ENCODE measurements around the gene COMMD1.
A peak's percentile ranks its signal among the peaks of the same experiment; 100 is the strongest.
"Not testable (repeated sequence)": the region's sequence is repeated elsewhere in the genome, so short reads cannot be mapped to it uniquely, and the experiment has no call there.

The COMMD1 gene

DNA sequence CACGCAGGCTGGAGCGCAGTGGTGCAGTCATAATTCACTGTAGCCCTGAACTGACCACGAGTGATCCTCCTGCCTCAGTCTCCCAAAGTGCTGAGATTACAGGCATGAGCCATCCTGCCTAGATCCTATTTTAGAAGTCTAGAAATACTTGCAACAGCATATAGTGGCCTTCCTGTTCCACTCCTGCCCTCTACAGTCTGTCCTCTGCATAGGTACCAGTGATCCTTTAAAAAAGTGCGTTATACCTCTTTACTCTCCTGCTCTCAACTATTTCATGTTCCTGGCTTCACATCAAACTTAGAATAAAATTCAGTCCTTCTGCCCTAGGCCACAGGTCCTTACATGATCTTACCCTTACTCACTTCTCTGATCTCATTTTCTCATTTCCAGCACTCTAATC lies 6.0 kb downstream of the COMMD1 start:
- no peaks in the 10 kb centered on the region for H3F3A ChIP-seq (ENCODE audit: control insufficient read depth, insufficient read depth)
- TF ChIP-seq CTCF (IDR thresholded peaks at IDR 0.05; ENCODE audit: low read depth, low read length, poor library complexity, severe bottlenecking): peak; percentile 35
- TF ChIP-seq EZH2phosphoT487 (IDR thresholded peaks at IDR 0.05; ENCODE audit: borderline replicate concordance, low read length): no peak
- H3K4me2 ChIP-seq (ENCODE audit: low read length): no peak overlapping the region
- peaks cover 10% of the 10 kb centered on the region for H3K79me2 ChIP-seq (ENCODE audit: control insufficient read depth, low read length)
- no peaks in the 10 kb centered on the region for H3K27me3 ChIP-seq (ENCODE audit: control insufficient read depth, low read length)
- H3K9me3 ChIP-seq (ENCODE audit: control insufficient read depth, insufficient read depth, low read length): no peaks in the 10 kb centered on the region
- H3K4me1 ChIP-seq (ENCODE audit: control insufficient read depth, low read length): peaks cover 10% of the 10 kb centered on the region
- H3K9me2 ChIP-seq (replicated peaks; ENCODE audit: control insufficient read depth, low read length): no peaks in the 10 kb centered on the region
- no peak overlapping the region for H3K27ac ChIP-seq (ENCODE audit: low read depth, low read length)
- no peak overlapping the region for H3K4me3 ChIP-seq (ENCODE audit: low read length)
- no peaks in the 10 kb centered on the region for H3K36me3 ChIP-seq (ENCODE audit: control insufficient read depth, low read length)
- no peaks in the 10 kb centered on the region for H4K20me1 ChIP-seq (ENCODE audit: control insufficient read depth, insufficient read depth, low read depth, low read length)

DNA sequence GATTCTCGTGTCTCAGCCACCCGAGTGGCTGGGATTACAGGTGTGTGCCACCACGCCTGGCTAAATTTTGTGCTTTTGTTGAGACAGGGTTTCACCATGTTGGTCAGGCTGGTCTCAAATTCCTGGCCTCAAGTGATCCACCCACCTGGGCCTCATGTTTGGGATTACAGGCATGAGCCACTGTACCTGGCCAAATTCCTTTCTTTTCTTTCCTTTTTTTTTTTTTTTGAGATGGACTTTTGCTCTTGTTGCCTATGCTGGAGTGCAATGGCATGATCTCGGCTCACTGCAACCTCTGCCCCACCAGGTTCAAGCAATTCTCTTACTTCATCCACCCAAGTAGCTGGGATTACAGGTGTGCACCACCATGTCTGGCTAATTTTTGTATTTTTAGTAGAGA lies 9.3 kb downstream of the COMMD1 start:
- H3K36me3 ChIP-seq (ENCODE audit: control insufficient read depth, low read length); H3K79me2 ChIP-seq (ENCODE audit: control insufficient read depth, low read length): not testable (repeated sequence)

GRCh38 chr2:61920548-61920947 lies 15.1 kb downstream of the COMMD1 start:
- Histone ChIP-seq H3F3A (ENCODE audit: control insufficient read depth, insufficient read depth) (0 out of 2 replicates have a peak, but pooled peaks cover 2% of the 10 kb centered on the region), H3K4me2 (ENCODE audit: low read length) (no peak overlapping the region), H3K4me3 (ENCODE audit: low read length) (no peak overlapping the region), H3K27ac (ENCODE audit: low read depth, low read length) (no peak overlapping the region), H4K20me1 (ENCODE audit: control insufficient read depth, insufficient read depth, low read depth, low read length) (no peaks in the 10 kb centered on the region), H3K4me1 (ENCODE audit: control insufficient read depth, low read length) (no peaks in the 10 kb centered on the region), H3K36me3 (ENCODE audit: control insufficient read depth, low read length) (no peaks in the 10 kb centered on the region), H3K9me3 (ENCODE audit: control insufficient read depth, insufficient read depth, low read length) (no peaks in the 10 kb centered on the region), H3K79me2 (ENCODE audit: control insufficient read depth, low read length) (no peaks in the 10 kb centered on the region), H3K27me3 (ENCODE audit: control insufficient read depth, low read length) (no peaks in the 10 kb centered on the region), H3K9me2 (replicated peaks; ENCODE audit: control insufficient read depth, low read length) (no peaks in the 10 kb centered on the region)
- TF ChIP-seq CTCF (IDR thresholded peaks at IDR 0.05; ENCODE audit: low read depth, low read length, poor library complexity, severe bottlenecking): no peak
- no peak for TF ChIP-seq EZH2phosphoT487 (IDR thresholded peaks at IDR 0.05; ENCODE audit: borderline replicate concordance, low read length)

More for the DNA sequence above, 9.3 kb downstream of the COMMD1 start:
- not testable (repeated sequence) for H3F3A ChIP-seq (ENCODE audit: control insufficient read depth, insufficient read depth); H3K9me2 ChIP-seq (replicated peaks; ENCODE audit: control insufficient read depth, low read length); H3K27me3 ChIP-seq (ENCODE audit: control insufficient read depth, low read length); H3K4me3 ChIP-seq (ENCODE audit: low read length); H4K20me1 ChIP-seq (ENCODE audit: control insufficient read depth, insufficient read depth, low read depth, low read length); H3K4me1 ChIP-seq (ENCODE audit: control insufficient read depth, low read length); H3K27ac ChIP-seq (ENCODE audit: low read depth, low read length); H3K9me3 ChIP-seq (ENCODE audit: control insufficient read depth, insufficient read depth, low read length); H3K4me2 ChIP-seq (ENCODE audit: low read length)

DNA sequence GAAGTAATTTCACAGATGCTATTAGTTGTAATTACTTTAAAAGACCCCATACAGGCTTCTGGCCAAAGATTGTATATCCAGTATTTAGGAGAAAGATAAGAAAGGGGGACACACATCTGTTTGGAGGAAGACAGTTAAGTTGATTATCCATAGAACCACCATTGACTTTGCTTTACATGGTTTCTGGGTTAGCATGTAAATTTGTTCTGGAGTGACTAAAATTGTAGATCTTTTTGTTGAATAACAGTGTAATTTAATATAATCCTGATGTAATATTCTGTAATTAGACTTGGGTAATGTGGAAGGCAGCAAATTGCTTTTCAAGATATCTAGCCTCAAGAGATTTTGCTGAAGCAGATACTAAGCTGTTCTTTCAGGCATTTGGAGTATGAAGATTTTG lies 17.2 kb downstream of the COMMD1 start:
- no peak overlapping the region for H3K4me2 ChIP-seq (ENCODE audit: low read length)
- H3K9me2 ChIP-seq (replicated peaks; ENCODE audit: control insufficient read depth, low read length): no peaks in the 10 kb centered on the region

More for the DNA sequence above, 17.2 kb downstream of the COMMD1 start:
- Histone ChIP-seq H3K36me3 (ENCODE audit: control insufficient read depth, low read length) (no peaks in the 10 kb centered on the region), H3K27ac (ENCODE audit: low read depth, low read length) (no peak overlapping the region), H3K27me3 (ENCODE audit: control insufficient read depth, low read length) (no peaks in the 10 kb centered on the region), H3K9me3 (ENCODE audit: control insufficient read depth, insufficient read depth, low read length) (no peaks in the 10 kb centered on the region), H4K20me1 (ENCODE audit: control insufficient read depth, insufficient read depth, low read depth, low read length) (no peaks in the 10 kb centered on the region), H3K4me3 (ENCODE audit: low read length) (no peak overlapping the region), H3K79me2 (ENCODE audit: control insufficient read depth, low read length) (no peaks in the 10 kb centered on the region), H3K4me1 (ENCODE audit: control insufficient read depth, low read length) (peaks cover 10% of the 10 kb centered on the region), H3F3A (ENCODE audit: control insufficient read depth, insufficient read depth) (0 out of 2 replicates have a peak, but pooled peaks cover 2% of the 10 kb centered on the region)
- no peak for TF ChIP-seq CTCF (IDR thresholded peaks at IDR 0.05; ENCODE audit: low read depth, low read length, poor library complexity, severe bottlenecking)
- no peak for TF ChIP-seq EZH2phosphoT487 (IDR thresholded peaks at IDR 0.05; ENCODE audit: borderline replicate concordance, low read length)

Data from DOHH2 (cell line).